GM18858 (cell line): ENCODE data around the gene AFG1L.

Experiments used
- ATAC-seq: cut with Tn5 transposase; IDR thresholded peaks from one replicate; pipeline ENCODE4 v1.9.1; 2021; ENCODE audit not compliant: unreplicated experiment

The AFG1L gene

DNA sequence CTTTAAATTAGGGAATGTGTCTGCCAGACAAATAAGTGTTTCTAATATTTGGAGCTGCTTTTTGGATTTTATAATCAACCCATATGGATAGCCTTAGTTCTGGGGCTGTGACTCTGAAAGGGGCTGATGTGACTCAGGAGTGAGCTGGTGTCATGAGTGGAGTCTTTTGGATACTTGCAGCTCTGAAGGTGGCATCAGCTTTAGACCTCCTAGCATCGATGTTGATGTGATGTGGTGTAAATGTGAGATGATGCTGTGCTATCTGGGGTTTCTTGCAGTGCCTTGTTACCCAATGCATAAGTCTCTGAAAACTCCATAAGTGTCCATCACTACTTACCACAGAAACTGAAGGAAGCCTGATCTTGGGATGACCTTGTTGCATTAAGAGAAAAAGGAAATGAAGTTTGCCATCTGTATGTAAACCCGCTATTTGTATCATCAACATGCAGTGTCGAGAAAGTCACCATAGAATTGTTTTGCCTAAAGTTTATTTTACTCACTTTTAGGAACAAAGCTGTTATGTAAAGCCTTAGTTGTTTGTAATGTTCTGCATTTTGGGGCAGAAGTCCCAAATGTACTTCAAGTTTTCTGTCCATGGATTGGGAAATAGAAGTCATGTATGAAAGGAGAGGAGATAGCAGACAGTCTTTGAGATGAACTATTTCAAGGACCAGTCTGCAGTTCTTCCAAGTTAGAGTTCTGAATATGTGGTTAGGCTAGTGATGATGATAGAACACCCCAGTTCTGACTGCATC lies 273.9 kb downstream of the AFG1L start:
- ATAC-seq: no peak

DNA sequence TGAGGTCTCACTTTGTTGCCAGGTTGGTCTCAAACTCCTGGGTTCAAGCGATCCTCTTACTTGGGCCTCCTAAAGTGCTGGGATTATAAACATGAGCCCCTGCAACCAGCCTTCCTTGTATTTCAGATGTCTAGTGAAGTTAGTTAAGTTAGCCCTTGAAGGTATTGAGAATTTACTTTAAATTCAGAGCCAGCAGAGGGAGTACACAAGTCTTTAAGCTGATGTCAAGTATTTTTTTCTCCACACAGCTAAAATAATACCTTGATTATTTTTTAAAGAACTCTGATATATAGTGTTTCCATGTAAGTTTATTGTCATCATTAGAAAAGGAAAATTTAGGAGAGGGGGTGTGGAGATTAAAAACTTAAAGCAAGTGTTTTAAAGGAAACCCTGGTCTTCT lies 275.7 kb downstream of the AFG1L start:
- no peak for ATAC-seq

DNA sequence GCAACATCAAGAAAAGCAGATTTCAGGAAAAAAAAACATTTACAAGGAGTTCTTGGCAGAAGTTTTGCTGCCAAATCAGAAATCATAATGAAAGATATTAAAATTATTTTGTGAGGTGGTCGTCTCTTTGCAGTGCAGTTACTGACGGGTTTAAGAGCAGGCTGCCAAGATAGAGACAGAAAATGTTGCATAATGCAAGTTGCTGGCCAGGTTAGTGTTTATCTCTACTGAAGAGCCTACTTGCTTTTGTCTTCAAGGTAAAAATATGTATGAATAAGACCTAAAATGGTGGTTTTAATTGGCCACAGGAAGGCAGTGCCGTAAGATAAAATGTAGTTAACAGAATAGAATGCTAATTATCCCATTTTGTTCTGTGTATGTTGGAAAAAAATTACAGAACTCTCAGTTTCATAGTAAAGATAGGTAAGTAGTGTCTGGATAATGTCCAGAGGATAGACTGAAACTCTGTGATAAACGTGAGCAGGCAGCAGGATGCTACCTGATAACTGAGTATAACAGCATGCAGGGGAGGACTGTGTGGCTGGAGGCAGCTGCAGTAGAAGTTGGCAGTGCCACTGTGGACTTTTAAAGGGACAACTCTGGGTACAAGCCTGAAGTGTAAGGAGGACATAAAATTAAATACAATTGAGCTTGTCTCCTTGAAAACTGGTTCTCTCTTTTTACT lies 279.7 kb downstream of the AFG1L start:
- ATAC-seq: no peak
